AG04450 (cell line): ENCODE results near the gene SINHCAF. TPM values are rescaled to one million over a fixed set of nuclear protein-coding genes. Genes with fewer than 3 reads are reported as not detected.

Experiments used
- CTCF ChIA-PET: fragments of 300-600, 350-600 bp; formaldehyde crosslinking; extraction: SDS; loops from one replicate; lab custom pipeline; 2022; ENCODE audit warnings: antibody characterized with exemption, inconsistent platforms; lab: Charles Lee
- POLR2A ChIA-PET: fragments of 350-600 bp; formaldehyde crosslinking; extraction: SDS; loops from one replicate; lab custom pipeline; 2021; ENCODE audit warnings: antibody characterized with exemption, inconsistent platforms; lab: Yijun Ruan, JAX
- DNase-seq: peaks from one replicate; pipeline ENCODE4 v3.0.0-alpha.2; 2011; ENCODE audit warnings: low read depth, low spot score
- H3K27ac ChIP-seq: one replicate; pipeline ENCODE4 v1.5.1; 2012; ENCODE audit warnings: low read depth, low read length, control low read depth
- H3K27me3 ChIP-seq: one replicate; pipeline ENCODE4 v1.6.0; 2012; ENCODE audit warnings: low read length; ENCODE audit not compliant: control insufficient read depth, insufficient read depth
- H3K4me3 ChIP-seq: 2 replicates; pipeline ENCODE4 v1.5.1; 2011; ENCODE audit warnings: mild to moderate bottlenecking, low read depth, low read length, control low read depth
- H3K9me3 ChIP-seq: 2 replicates; pipeline ENCODE4 v1.5.1; 2012; ENCODE audit warnings: low read length; ENCODE audit not compliant: control insufficient read depth, insufficient read depth
- CTCF ChIP-seq: IDR thresholded peaks from 2 replicates; pipeline ENCODE4 v1.5.1; 2011; ENCODE audit warnings: low read depth, low read length, control low read depth, inconsistent platforms
- polyA plus RNA-seq: library from polyadenylated mRNA; depleted of rRNA; stranded (reverse); fragments of >200 nt; gene quantifications from 2 replicates; pipeline ENCODE4 v1.2.3, GENCODE V29; 2011

The SINHCAF gene
- polyA plus RNA-seq, 1 experiment: 31.6 TPM

GRCh38 chr12:31265722-31266121 lies 60.2 kb downstream of the SINHCAF start:
- TF ChIP-seq CTCF: no peak
- Histone ChIP-seq H3K4me3 (no peak overlapping the region), H3K27me3 (no peaks in the 10 kb centered on the region), H3K9me3 (no peaks in the 10 kb centered on the region), H3K27ac (no peak overlapping the region)
- ChIA-PET CTCF (interaction anchor here (0.6 to 0.7 kb wide), 2 partner anchors 27 to 1935 kb away, joined by 3 read pairs; no protein-coding TSS in a partner anchor), POLR2A (no interaction called here)
- no peak for DNase-seq

- no peak for TF ChIP-seq CTCF
- no peaks in the 10 kb centered on the region for H3K27me3 ChIP-seq
- ChIA-PET CTCF (interaction anchor here (0.7 to 1.2 kb wide), 4 partner anchors 8 to 25 kb away, joined by 3 to 4 read pairs (median 3); no protein-coding TSS in a partner anchor), POLR2A (no interaction called here)
- no peak for DNase-seq
- no peak overlapping the region for H3K4me3 ChIP-seq
- no peak overlapping the region for H3K27ac ChIP-seq
- H3K9me3 ChIP-seq: no peaks in the 10 kb centered on the region
These were observed 62.3 kb downstream of the SINHCAF start for GRCh38 chr12:31263661-31264060.

- ChIA-PET POLR2A (no interaction called here), CTCF (interaction anchor here (0.6 to 10.6 kb wide), 4 partner anchors 9 to 10 kb away, joined by 3 to 167 read pairs (median 8); no protein-coding TSS in a partner anchor)
- TF ChIP-seq CTCF: no peak
These were observed 64.2 kb downstream of the SINHCAF start for GRCh38 chr12:31261744-31262143.

GRCh38 chr12:31260840-31261239 lies 65.1 kb downstream of the SINHCAF start:
- no peak overlapping the region for H3K27ac ChIP-seq
- no peaks in the 10 kb centered on the region for H3K9me3 ChIP-seq
- H3K27me3 ChIP-seq: no peaks in the 10 kb centered on the region
- ChIA-PET POLR2A (no interaction called here), CTCF (interaction anchor here (1.5 to 10.6 kb wide), 3 partner anchors 8 to 11 kb away, joined by 3 to 167 read pairs (median 10); no protein-coding TSS in a partner anchor)
- no peak overlapping the region for H3K4me3 ChIP-seq
- no peak for DNase-seq
- no peak for TF ChIP-seq CTCF

More at GRCh38 chr12:31261744-31262143, 64.2 kb downstream of the SINHCAF start:
- Histone ChIP-seq H3K27ac (no peak overlapping the region), H3K9me3 (no peaks in the 10 kb centered on the region), H3K4me3 (no peak overlapping the region), H3K27me3 (no peaks in the 10 kb centered on the region)
- no peak for DNase-seq

GRCh38 chr12:31259136-31259886 lies 66.6 kb downstream of the SINHCAF start:
- H3K4me3 ChIP-seq: no peak overlapping the region
- no peak overlapping the region for H3K27ac ChIP-seq
- CTCF ChIA-PET: interaction anchor here (10.6 kb wide), 1 partner anchor 13 kb away, joined by 167 read pairs; no protein-coding TSS in a partner anchor
- no peaks in the 10 kb centered on the region for H3K9me3 ChIP-seq
- POLR2A ChIA-PET: no interaction called here
- H3K27me3 ChIP-seq: no peaks in the 10 kb centered on the region
- TF ChIP-seq CTCF: no peak
- no peak for DNase-seq
